Ascending aorta (tissue), 2 donors: ENCODE measurements around the gene TNFSF4. TPM values are rescaled to one million over a fixed set of nuclear protein-coding genes. Genes with fewer than 3 reads are reported as not detected.

Experiments
- DNase-seq, 2 donors: peaks; one replicate each; pipeline ENCODE4 v3.0.0-alpha.2; 2019; ENCODE audit warnings: low spot score in 2 of 2
- H3K27ac ChIP-seq, 2 donors: fragments of 200-600 bp; sonication (generic); one replicate each; pipeline ENCODE4 v1.5.1; 2016 to 2017; ENCODE audit warnings: mild to moderate bottlenecking in 1 of 2
- H3K27me3 ChIP-seq: fragments of 200-600 bp; sonication (generic); one replicate; pipeline ENCODE4 v1.5.1; 2017
- H3K36me3 ChIP-seq, 2 donors: fragments of 200-600 bp; sonication (generic); one replicate each; pipeline ENCODE4 v1.5.1; 2016
- H3K4me1 ChIP-seq, 2 donors: fragments of 200-600 bp; sonication (generic); one replicate each; pipeline ENCODE4 v1.5.1; 2016 to 2017; ENCODE audit warnings: mild to moderate bottlenecking in 1 of 2
- H3K4me3 ChIP-seq, 2 donors: fragments of 200-600 bp; sonication (generic); one replicate each; pipeline ENCODE4 v1.5.1; 2016 to 2017; ENCODE audit warnings: mild to moderate bottlenecking in 1 of 2
- H3K9me3 ChIP-seq, 2 donors: fragments of 200-600 bp; sonication (generic); one replicate each; pipeline ENCODE4 v1.5.1; 2016
- CTCF ChIP-seq, 3 experiments: fragments of 200-600 bp in 2 of 3; fragments of 450-650 bp in 1 of 3; sonication (generic) in 2 of 3; IDR thresholded peaks; one replicate each; pipeline ENCODE4 v1.5.1; 2016 to 2019; ENCODE audit warnings: antibody characterized with exemption in 3 of 3, mild to moderate bottlenecking in 1 of 3, moderate library complexity in 1 of 3
- intact Hi-C: fragments of 100-400 bp; cut with DNase I; formaldehyde crosslinking; loops from one replicate; pipeline ENCODE4 v1.15.1; 2023
- total RNA-seq: library from RNA; depleted of rRNA; stranded (reverse); fragments of >200 nt; gene quantifications from one replicate; pipeline ENCODE4 v1.1.0, GENCODE V29; 2016

Gene TNFSF4
- total RNA-seq, 1 donor from 2014 or later: 0.75 TPM

- H3K36me3 ChIP-seq: no peaks in the 10 kb centered on the region
- H3K27me3 ChIP-seq: no peaks in the 10 kb centered on the region
- H3K4me3 ChIP-seq: no peak overlapping the region
- no peak for DNase-seq
- H3K9me3 ChIP-seq: no peaks in the 10 kb centered on the region
- TF ChIP-seq CTCF (IDR thresholded peaks at IDR 0.05): no peak
- intact Hi-C loops: no loop called here
- H3K4me1 ChIP-seq: no peaks in the 10 kb centered on the region
- H3K27ac ChIP-seq: no peak overlapping the region
Observed at GRCh38 chr1:173222149-173223030, 15.3 kb upstream of the TNFSF4 start.

- H3K4me1 ChIP-seq: no peaks in the 10 kb centered on the region
- no peak for DNase-seq
- no peak for TF ChIP-seq CTCF (IDR thresholded peaks at IDR 0.05)
- H3K9me3 ChIP-seq: no peaks in the 10 kb centered on the region
- no peak overlapping the region for H3K27ac ChIP-seq
- H3K4me3 ChIP-seq: no peak overlapping the region
- H3K36me3 ChIP-seq: no peaks in the 10 kb centered on the region
- no peaks in the 10 kb centered on the region for H3K27me3 ChIP-seq
- intact Hi-C loops: no loop called here
Observed at GRCh38 chr1:173220157-173220556, 13.0 kb upstream of the TNFSF4 start.

- Histone ChIP-seq H3K4me3 (no peak overlapping the region), H3K4me1 (no peaks in the 10 kb centered on the region), H3K36me3 (no peaks in the 10 kb centered on the region), H3K27me3 (no peaks in the 10 kb centered on the region), H3K9me3 (no peaks in the 10 kb centered on the region), H3K27ac (no peak overlapping the region)
- no peak for TF ChIP-seq CTCF (IDR thresholded peaks at IDR 0.05)
- no peak for DNase-seq
- intact Hi-C loops: loop anchor here (5.0 kb wide), 1 partner anchor 471 kb away; no protein-coding TSS in a partner anchor
Observed at GRCh38 chr1:173213665-173214064, 6.5 kb upstream of the TNFSF4 start.

GRCh38 chr1:173212952-173213491, 5.9 kb upstream of the TNFSF4 start:
- intact Hi-C loops: loop anchor here (5.0 kb wide), 1 partner anchor 471 kb away; no protein-coding TSS in a partner anchor
- no peak for DNase-seq
- TF ChIP-seq CTCF (IDR thresholded peaks at IDR 0.05): no peak

GRCh38 chr1:173210716-173211231, 3.6 kb upstream of the TNFSF4 start:
- H3K9me3 ChIP-seq: no peaks in the 10 kb centered on the region
- no peak for TF ChIP-seq CTCF (IDR thresholded peaks at IDR 0.05)
- no peaks in the 10 kb centered on the region for H3K36me3 ChIP-seq
- no peak overlapping the region for H3K27ac ChIP-seq
- no peak for DNase-seq
- no peak overlapping the region for H3K4me3 ChIP-seq
- H3K27me3 ChIP-seq: no peaks in the 10 kb centered on the region
- intact Hi-C loops: loop anchor here (5.0 kb wide), 1 partner anchor 468 kb away; no protein-coding TSS in a partner anchor
- H3K4me1 ChIP-seq: no peaks in the 10 kb centered on the region

More at GRCh38 chr1:173212952-173213491, 5.9 kb upstream of the TNFSF4 start:
- Histone ChIP-seq H3K27ac (no peak overlapping the region), H3K27me3 (no peaks in the 10 kb centered on the region), H3K36me3 (no peaks in the 10 kb centered on the region), H3K4me1 (no peaks in the 10 kb centered on the region), H3K9me3 (no peaks in the 10 kb centered on the region), H3K4me3 (no peak overlapping the region)
